Chondrocyte (in vitro differentiated cells): ENCODE measurements around the gene TASP1. TPM values are rescaled to one million over a fixed set of nuclear protein-coding genes. Genes with fewer than 3 reads are reported as not detected.

Source experiments
- DNase-seq: peaks from one replicate; pipeline ENCODE4 v3.0.0; 2021; ENCODE audit warnings: mixed read lengths, low spot score
- H3K27ac Mint-ChIP-seq: one replicate; pipeline ENCODE4 v1.8.0; 2021; ENCODE audit warnings: mild to moderate bottlenecking, moderate library complexity, mixed read lengths; ENCODE audit not compliant: unreplicated experiment
- H3K27me3 Mint-ChIP-seq: 2 replicates; pipeline ENCODE4 v1.8.0; 2021; ENCODE audit warnings: low read depth, mixed read lengths
- H3K36me3 Mint-ChIP-seq: 2 replicates; pipeline ENCODE4 v1.8.0; 2021; ENCODE audit warnings: low read depth, mixed read lengths
- H3K4me1 Mint-ChIP-seq: 2 replicates; pipeline ENCODE4 v1.8.0; 2021; ENCODE audit warnings: low read depth, mild to moderate bottlenecking, mixed read lengths
- H3K4me3 Mint-ChIP-seq: one replicate; pipeline ENCODE4 v1.8.0; 2021; ENCODE audit warnings: mild to moderate bottlenecking, moderate library complexity, mixed read lengths; ENCODE audit not compliant: unreplicated experiment
- H3K9me3 Mint-ChIP-seq: 2 replicates; pipeline ENCODE4 v1.8.0; 2021; ENCODE audit warnings: low read depth, mixed read lengths
- CTCF ChIP-seq: fragments of 200-600 bp; sonication (generic); IDR thresholded peaks from 2 replicates; pipeline ENCODE4 v1.5.0; 2021; ENCODE audit warnings: antibody characterized with exemption, mild to moderate bottlenecking, moderate library complexity
- total RNA-seq: library from RNA; stranded (reverse); gene quantifications from 3 replicates; pipeline ENCODE4 v1.2.1, GENCODE V29; 2021

Gene TASP1
- total RNA-seq, 1 donor from 2014 or later, result 9.0 TPM

GRCh38 chr20:13671916-13672378 is 33.2 kb upstream of the TASP1 start:
- no peak overlapping the region for H3K4me3 Mint-ChIP-seq
- peaks cover 6% of the 10 kb centered on the region for H3K9me3 Mint-ChIP-seq
- H3K36me3 Mint-ChIP-seq, result no peaks in the 10 kb centered on the region
- no peak for DNase-seq
- H3K27ac Mint-ChIP-seq, result peak overlapping the region; percentile 62
- no peak for TF ChIP-seq CTCF
- peaks cover 41% of the 10 kb centered on the region for H3K4me1 Mint-ChIP-seq
- H3K27me3 Mint-ChIP-seq, result no peaks in the 10 kb centered on the region

- DNase-seq, result no peak
- H3K27me3 Mint-ChIP-seq, result no peaks in the 10 kb centered on the region
- no peak for TF ChIP-seq CTCF
- H3K27ac Mint-ChIP-seq, result peak overlapping the region; percentile 62
- peaks cover 41% of the 10 kb centered on the region for H3K4me1 Mint-ChIP-seq
- H3K4me3 Mint-ChIP-seq, result no peak overlapping the region
- no peaks in the 10 kb centered on the region for H3K36me3 Mint-ChIP-seq
- H3K9me3 Mint-ChIP-seq, result peaks cover 6% of the 10 kb centered on the region
These were observed 32.8 kb upstream of the TASP1 start for GRCh38 chr20:13671512-13671911.

- Mint-ChIP-seq H3K9me3 (peaks cover 6% of the 10 kb centered on the region), H3K4me3 (no peak overlapping the region), H3K36me3 (no peaks in the 10 kb centered on the region), H3K4me1 (peaks cover 41% of the 10 kb centered on the region), H3K27ac (no peak overlapping the region), H3K27me3 (no peaks in the 10 kb centered on the region)
- no peak for DNase-seq
- TF ChIP-seq CTCF, result no peak
These were observed 31.4 kb upstream of the TASP1 start for GRCh38 chr20:13670160-13670559.

GRCh38 chr20:13665709-13666395 is 27.1 kb upstream of the TASP1 start:
- no peak for TF ChIP-seq CTCF
- Mint-ChIP-seq H3K4me1 (peaks cover 22% of the 10 kb centered on the region), H3K36me3 (no peaks in the 10 kb centered on the region), H3K9me3 (peaks cover 3% of the 10 kb centered on the region), H3K27ac (no peak overlapping the region), H3K4me3 (no peak overlapping the region), H3K27me3 (peaks cover 10% of the 10 kb centered on the region)
- DNase-seq, result no peak

GRCh38 chr20:13661070-13661685 is 22.4 kb upstream of the TASP1 start:
- peaks cover 2% of the 10 kb centered on the region for H3K4me1 Mint-ChIP-seq
- no peak overlapping the region for H3K4me3 Mint-ChIP-seq
- no peaks in the 10 kb centered on the region for H3K36me3 Mint-ChIP-seq
- H3K9me3 Mint-ChIP-seq, result no peaks in the 10 kb centered on the region
- H3K27me3 Mint-ChIP-seq, result peaks cover 17% of the 10 kb centered on the region
- no peak for TF ChIP-seq CTCF
- H3K27ac Mint-ChIP-seq, result no peak overlapping the region
- DNase-seq, result no peak
